GM12878 (cell line): ENCODE data around the gene CPO. TPM values are rescaled to one million over a fixed set of nuclear protein-coding genes. Genes with fewer than 3 reads are reported as not detected.

Experiments
- ATAC-seq: fragments of 200-7000 bp; cut with Tn5 transposase; 3 replicates; pipeline ENCODE4 v1.9.1; 2020; ENCODE audit warnings: mild to moderate bottlenecking, moderate library complexity
- BruUV-seq: library from RNA; stranded (reverse); fragments of 400-500 nt; replicated peaks from 2 replicates; lab custom pipeline; 2021; lab: Mats Ljungman, UMichigan
- CTCF ChIA-PET: fragments of 300-600 bp; sonication (Branson Sonifier 250); formaldehyde crosslinking; extraction: SDS; loops from one replicate; lab custom pipeline; 2021; ENCODE audit warnings: inconsistent platforms; lab: Yijun Ruan, JAX
- POLR2A ChIA-PET: fragments of 350-600 bp; formaldehyde crosslinking; extraction: SDS; loops from one replicate; lab custom pipeline; 2021; ENCODE audit warnings: inconsistent platforms; lab: Charles Lee
- RAD21 ChIA-PET: fragments of 300-600 bp; sonication (Branson Sonifier 250); formaldehyde crosslinking; loops from one replicate; lab custom pipeline; 2023; ENCODE audit warnings: antibody characterized with exemption; ENCODE audit not compliant: unreplicated experiment; lab: Charles Lee
- SMC1A ChIA-PET: fragments of 300-600 bp; sonication (Branson Sonifier 250); formaldehyde crosslinking; loops from one replicate; lab custom pipeline; 2023; ENCODE audit not compliant: unreplicated experiment, uncharacterized antibody; lab: Charles Lee
- DNase-seq: peaks from one replicate; pipeline ENCODE4 v3.0.0-alpha.2; 2011; ENCODE audit warnings: low read depth, low spot score
- FAIRE-seq: peaks from 3 replicates; lab custom pipeline; 2011; peaks lifted over from hg19 to GRCh38; lab: Jason Lieb, UNC
- H2AFZ ChIP-seq: 2 replicates; pipeline ENCODE4 v1.6.0; 2011; ENCODE audit warnings: low read depth, low read length, control low read depth; ENCODE audit not compliant: control insufficient read depth
- H3K27ac ChIP-seq: 2 replicates; pipeline ENCODE4 v1.5.1; 2011; ENCODE audit warnings: control low read depth; ENCODE audit not compliant: control insufficient read depth, insufficient read depth
- H3K27me3 ChIP-seq, 2 experiments: replicated peaks in 1 of 2; 2 replicates each; pipeline versions ENCODE4 v1.6.0 to v1.6.1; 2011; ENCODE audit warnings: low read length in 1 of 2; ENCODE audit not compliant: control insufficient read depth in 2 of 2, insufficient read depth in 2 of 2
- H3K36me3 ChIP-seq, 2 experiments: 2 replicates each; pipeline ENCODE4 v1.5.1; 2011; ENCODE audit warnings: low read length in 1 of 2; ENCODE audit not compliant: control insufficient read depth in 2 of 2, insufficient read depth in 2 of 2
- H3K4me1 ChIP-seq: 2 replicates; pipeline ENCODE4 v1.6.1; 2011; ENCODE audit warnings: mild to moderate bottlenecking, low read length, moderate library complexity, mixed read lengths; ENCODE audit not compliant: control insufficient read depth, insufficient read depth
- H3K4me2 ChIP-seq: 2 replicates; pipeline ENCODE4 v1.6.0; 2011; ENCODE audit warnings: control low read depth; ENCODE audit not compliant: control insufficient read depth, insufficient read depth
- H3K4me3 ChIP-seq: fragments of 200-600 bp; sonication (generic); 2 replicates; pipeline ENCODE4 v1.5.1; 2016
- H3K79me2 ChIP-seq: 2 replicates; pipeline ENCODE4 v1.6.0; 2011; ENCODE audit warnings: low read length; ENCODE audit not compliant: control insufficient read depth, insufficient read depth
- H3K9ac ChIP-seq: 2 replicates; pipeline ENCODE4 v1.8.0; 2011; ENCODE audit warnings: low read length, control low read depth, mixed read lengths; ENCODE audit not compliant: control insufficient read depth, insufficient read depth
- H3K9me3 ChIP-seq: replicated peaks from 3 replicates; pipeline ENCODE4 v1.5.1; 2011; ENCODE audit warnings: mild to moderate bottlenecking, low read length; ENCODE audit not compliant: control insufficient read depth, insufficient read depth
- H4K20me1 ChIP-seq: 2 replicates; pipeline ENCODE4 v1.6.0; 2011; ENCODE audit not compliant: control insufficient read depth, insufficient read depth
- ATF7 ChIP-seq: fragments of 450-650 bp; IDR thresholded peaks from 2 replicates; pipeline ENCODE4 v1.6.1; 2016; ENCODE audit warnings: low read depth, mild to moderate bottlenecking
- BRCA1 ChIP-seq: IDR thresholded peaks from 2 replicates; pipeline ENCODE4 v1.6.1; 2011; ENCODE audit warnings: low read depth, low read length, improper control_type of control experiment
- JUNB ChIP-seq: IDR thresholded peaks from 2 replicates; pipeline ENCODE4 v1.6.1; 2016; ENCODE audit warnings: antibody characterized with exemption, mild to moderate bottlenecking
- KDM1A ChIP-seq: fragments of 200-600 bp; sonication (generic); IDR thresholded peaks from 2 replicates; pipeline ENCODE4 v1.6.1; 2016; ENCODE audit warnings: borderline replicate concordance
- MXI1 ChIP-seq: fragments of 150-350 bp; IDR thresholded peaks from 2 replicates; pipeline ENCODE4 v1.6.1; 2011; ENCODE audit warnings: low read depth, mild to moderate bottlenecking, inconsistent platforms, low read length, improper control_type of control experiment
- NFIC ChIP-seq: IDR thresholded peaks from 2 replicates; pipeline ENCODE4 v1.6.1; 2012; ENCODE audit warnings: low read depth, mild to moderate bottlenecking, inconsistent platforms, low read length, moderate library complexity
- NR2F1 ChIP-seq: fragments of 450-650 bp; conservative IDR thresholded peaks from 2 replicates; pipeline ENCODE4 v1.6.1; 2017; ENCODE audit warnings: mild to moderate bottlenecking
- PRDM15 ChIP-seq: fragments of 450-650 bp; formaldehyde crosslinking; IDR thresholded peaks from 2 replicates; pipeline ENCODE4 v1.4.0; 2020; ENCODE audit warnings: mild to moderate bottlenecking, moderate library complexity
- RB1 ChIP-seq: fragments of 450-650 bp; formaldehyde crosslinking; IDR thresholded peaks from 2 replicates; pipeline ENCODE4 v1.6.1; 2017; ENCODE audit warnings: mild to moderate bottlenecking, borderline replicate concordance
- RUNX3 ChIP-seq: IDR thresholded peaks from 2 replicates; pipeline ENCODE4 v1.6.1; 2012; ENCODE audit warnings: low read length, inconsistent platforms
- WGBS: methylation state at CpG from one replicate; pipeline ENCODE4 v1.1.6; 2016; ENCODE audit warnings: low lambda C conversion rate; ENCODE audit not compliant: insufficient replicate concordance, insufficient coverage; ENCODE audit errors: missing lambda C conversion rate; 5-methylcytosine and 5-hydroxymethylcytosine counted together
- in situ Hi-C: fragments of 300-500 bp; cut with MboI; formaldehyde crosslinking; loops from 9 replicates; pipeline ENCODE4 v1.14.3; 2018; ENCODE audit warnings: mixed read lengths
- intact Hi-C: fragments of 100-400 bp; cut with micrococcal nuclease; formaldehyde crosslinking; loops from one replicate; pipeline ENCODE4 v1.14.2; 2022; ENCODE audit not compliant: unreplicated experiment
- polyA plus RNA-seq, 11 experiments: library from polyadenylated mRNA; depleted of rRNA in 4 of 11; unstranded in 6 of 11; stranded (reverse) in 5 of 11; fragments of >200 nt; fragmentation: Nextera tagmentation in 4 of 11; fragmentation: Illumina TruSeq in 1 of 11; extraction: Ambion mirVana in 4 of 11; extraction: Trizol in 1 of 11; gene quantifications; 1 replicate in 1 of 11; 2 replicates in 10 of 11; pipeline versions ENCODE4 v1.2.1 to v1.2.3, GENCODE V29; 2011 to 2016; ENCODE audit warnings: inconsistent platforms in 2 of 11, missing spikeins in 2 of 11, low read depth in 1 of 11
- total RNA-seq, 4 experiments: library from RNA; depleted of rRNA in 3 of 4; stranded (reverse); fragments of >200 nt in 3 of 4; fragmentation: Illumina TruSeq in 1 of 4; extraction: Trizol in 1 of 4; gene quantifications; 2 replicates each; pipeline versions ENCODE4 v1.2.1 to v1.2.3, GENCODE V29; 2013 to 2021

Gene CPO
- total and polyA plus RNA-seq, 10 of the 15 experiments (the other 5 are each of a cell fraction or from before 2014, with no cell fraction given) = 0.13 to 0.14 TPM; not detected in 8

- TF ChIP-seq PRDM15 (no peak), NR2F1 (no peak)
Observed at GRCh38 chr2:206991070-206991469, 51.8 kb downstream of the CPO start (continued).

DNA sequence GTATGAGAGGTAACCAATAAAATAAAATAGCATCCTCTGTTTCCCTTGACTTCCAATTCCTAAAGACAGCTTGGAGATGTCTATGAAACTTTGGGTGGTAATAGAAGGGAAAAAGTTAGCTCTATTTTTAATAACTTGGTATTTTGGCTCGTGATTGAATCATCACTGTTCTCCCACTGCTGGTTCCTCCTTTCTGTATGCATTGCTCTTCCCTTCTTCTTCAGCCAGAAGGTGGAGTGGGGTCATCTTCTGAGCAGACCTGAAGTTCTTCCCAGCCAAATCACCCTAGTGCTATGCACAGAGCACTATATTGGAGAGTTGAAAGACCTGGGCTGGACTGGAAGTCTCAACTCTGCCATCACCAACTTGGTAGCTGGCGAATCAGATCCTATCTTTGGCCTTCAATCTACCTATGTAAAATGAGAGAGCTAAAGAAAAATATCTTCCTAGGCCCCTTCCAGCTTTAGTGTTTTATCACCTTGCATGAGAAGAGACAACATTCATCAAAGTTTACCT, 54.1 kb downstream of the CPO start:
- Histone ChIP-seq H3K27ac (no peak overlapping the region), H4K20me1 (no peaks in the 10 kb centered on the region), H3K9ac (no peak overlapping the region), H2AFZ (no peak overlapping the region), H3K4me3 (no peak overlapping the region), H3K4me2 (no peak overlapping the region), H3K27me3 (no peaks in the 10 kb centered on the region; a peak in 1 of 4 replicates), H3K9me3 (no peaks in the 10 kb centered on the region), H3K79me2 (no peaks in the 10 kb centered on the region), H3K4me1 (no peaks in the 10 kb centered on the region), H3K36me3 (no peaks in the 10 kb centered on the region)
- in situ Hi-C loops = no loop called here
- ATAC-seq = no peak
- WGBS = 5% methylated on average over 2 of the region's 2 CpGs
- CTCF ChIA-PET = no interaction called here
- RAD21 ChIA-PET = interaction anchor here (1.0 kb wide), 1 partner anchor 480 kb away, joined by 3 read pairs; no protein-coding TSS in a partner anchor
- no peak for DNase-seq
- TF ChIP-seq NFIC (no peak), RUNX3 (no peak), JUNB (no peak), KDM1A (no peak), BRCA1 (no peak), MXI1 (no peak), ATF7 (no peak), RB1 (no peak)
- no TSS peak for BruUV-seq
- intact Hi-C loops = no loop called here
- FAIRE-seq = no peak
- SMC1A ChIA-PET = interaction anchor here (0.7 to 1.5 kb wide), 3 partner anchors 21 to 640 kb away, joined by 3 read pairs; no protein-coding TSS in a partner anchor
- POLR2A ChIA-PET = no interaction called here
